ENCODE data around the gene POLR3C.
"Not testable (repeated sequence)": the region's sequence is repeated elsewhere in the genome, so short reads cannot be mapped to it uniquely, and the experiment has no call there.

The POLR3C gene

GRCh38 chr1:145823565-145824498 lies at the start of gene POLR3C, which contains the start of gene RNF115:
Gene POLR3C (plus strand): TSS chr1:145824200. CDS start chr1:145825777, 1,577 bp downstream.
Gene RNF115 (minus strand): TSS chr1:145824095. CDS start chr1:145823873, 222 bp downstream.
- DNase-seq (ENCODE audit: low spot score): peak; percentile 69

- no peak for DNase-seq (ENCODE audit: low spot score)
Observed at GRCh38 chr1:145777357-145778145, 46.4 kb upstream of the POLR3C start.

GRCh38 chr1:145778146-145778540 lies 45.9 kb upstream of the POLR3C start:
- DNase-seq (ENCODE audit: low spot score): no peak

GRCh38 chr1:145782272-145783099 lies 41.5 kb upstream of the POLR3C start:
- no peak for DNase-seq (ENCODE audit: low spot score)

GRCh38 chr1:145784409-145784808 lies 39.6 kb upstream of the POLR3C start:
- no peak for DNase-seq (ENCODE audit: low spot score)

GRCh38 chr1:145785547-145785946 lies 38.5 kb upstream of the POLR3C start:
- no peak for DNase-seq (ENCODE audit: low spot score)

- no peak for DNase-seq (ENCODE audit: low spot score)
Observed at GRCh38 chr1:145786271-145786670, 37.7 kb upstream of the POLR3C start.

GRCh38 chr1:145788580-145788979 lies 35.4 kb upstream of the POLR3C start:
- no peak for DNase-seq (ENCODE audit: low spot score)

GRCh38 chr1:145791860-145792259 lies 32.1 kb upstream of the POLR3C start:
- DNase-seq (ENCODE audit: low spot score): not testable (repeated sequence)

GRCh38 chr1:145792484-145792883 lies 31.5 kb upstream of the POLR3C start:
- no peak for DNase-seq (ENCODE audit: low spot score)

GRCh38 chr1:145795257-145795881 lies 28.6 kb upstream of the POLR3C start:
- DNase-seq (ENCODE audit: low spot score): no peak

GRCh38 chr1:145796753-145797152 lies 27.2 kb upstream of the POLR3C start:
- no peak for DNase-seq (ENCODE audit: low spot score)

- DNase-seq (ENCODE audit: low spot score): no peak
Observed at GRCh38 chr1:145799806-145800205, 24.2 kb upstream of the POLR3C start.

GRCh38 chr1:145804235-145805045 lies 19.6 kb upstream of the POLR3C start:
- no peak for DNase-seq (ENCODE audit: low spot score)

GRCh38 chr1:145805057-145805456 lies 18.9 kb upstream of the POLR3C start:
- DNase-seq (ENCODE audit: low spot score): no peak

- DNase-seq (ENCODE audit: low spot score): no peak
Observed at GRCh38 chr1:145806408-145806807, 17.6 kb upstream of the POLR3C start.

- no peak for DNase-seq (ENCODE audit: low spot score)
Observed at GRCh38 chr1:145806844-145807243, 17.2 kb upstream of the POLR3C start.

GRCh38 chr1:145812977-145813810 lies 10.8 kb upstream of the POLR3C start:
- DNase-seq (ENCODE audit: low spot score): not testable (repeated sequence)

GRCh38 chr1:145818095-145818494 lies 5.9 kb upstream of the POLR3C start:
- DNase-seq (ENCODE audit: low spot score): not testable (repeated sequence)
